HG03196 (cell line): Measurements from ENCODE around the gene ARF1.

Source experiments
- ATAC-seq: cut with Tn5 transposase; IDR thresholded peaks from one replicate; pipeline ENCODE4 v1.9.1; 2021; ENCODE audit not compliant: unreplicated experiment

ARF1 gene

GRCh38 chr1:228117335-228117734 is 34.8 kb downstream of the ARF1 start:
- no peak for ATAC-seq

DNA sequence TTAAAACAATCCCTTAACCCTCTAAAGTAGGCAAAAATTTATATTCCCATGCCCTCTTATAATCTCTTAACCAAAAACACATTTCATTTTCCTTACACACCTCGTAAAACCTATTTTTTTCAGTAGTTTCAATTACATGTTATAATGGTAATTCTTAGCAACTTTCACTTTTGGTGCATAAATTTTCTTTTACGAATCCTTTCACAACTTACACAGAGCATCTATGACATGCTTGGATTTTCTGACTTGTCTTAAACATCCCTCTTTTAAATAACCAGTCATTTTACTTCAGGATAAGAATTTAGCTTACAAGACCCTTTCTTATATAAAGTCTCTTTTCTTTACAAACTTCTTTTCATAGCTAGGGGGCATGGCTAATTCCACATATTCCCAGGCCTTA is 35.5 kb downstream of the ARF1 start:
- no peak for ATAC-seq

- ATAC-seq = no peak
Observed at GRCh38 chr1:228120351-228120750, 37.8 kb downstream of the ARF1 start.

GRCh38 chr1:228120857-228121489 is 38.5 kb downstream of the ARF1 start:
- ATAC-seq = no peak

DNA sequence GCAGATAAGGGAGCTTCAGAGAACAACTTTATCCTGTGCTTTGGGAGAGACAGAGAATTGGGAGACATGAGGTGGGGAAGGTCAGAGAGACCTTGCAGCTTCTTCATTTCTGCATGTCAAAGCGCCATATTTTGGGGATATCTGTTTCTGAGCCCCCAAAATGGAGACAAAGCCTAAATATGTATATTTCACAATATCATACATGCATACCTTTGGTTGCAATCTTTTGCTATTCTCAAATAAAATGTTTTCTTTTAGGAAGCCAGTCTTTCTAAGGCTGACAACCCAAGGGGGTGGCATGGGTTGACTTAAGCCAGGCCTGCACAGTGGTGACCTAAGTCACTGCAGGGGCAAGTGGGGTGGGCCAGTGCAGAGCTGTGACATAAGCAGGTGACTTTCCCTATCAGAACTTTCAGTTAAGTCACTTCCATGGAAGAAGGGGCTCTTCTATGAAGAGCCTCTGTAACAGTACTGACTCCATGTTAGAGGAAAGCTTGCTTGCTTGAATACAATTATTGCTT is 40.5 kb downstream of the ARF1 start:
- ATAC-seq = no peak

- no peak for ATAC-seq
Observed at GRCh38 chr1:228123505-228123904, 41.0 kb downstream of the ARF1 start.

GRCh38 chr1:228125185-228125584 is 42.7 kb downstream of the ARF1 start:
- no peak for ATAC-seq

DNA sequence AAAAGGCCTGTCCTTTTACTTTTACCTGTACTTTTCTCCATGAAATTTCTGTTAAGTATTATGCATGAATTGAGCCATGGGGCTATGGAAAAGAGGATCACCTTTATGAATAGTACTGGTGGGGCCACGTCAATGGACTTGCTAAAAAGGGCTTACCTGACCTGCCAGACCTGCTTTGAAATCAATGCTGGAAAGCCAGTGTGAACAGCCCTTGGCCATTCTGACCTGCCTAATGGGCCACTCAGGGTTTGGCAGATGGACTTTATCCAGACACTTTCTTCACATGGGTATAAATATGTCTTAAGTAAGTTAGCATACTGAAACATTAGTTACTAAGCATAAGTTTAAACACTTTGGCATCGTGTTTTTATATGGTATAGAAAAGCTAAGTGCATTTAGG is 49.3 kb downstream of the ARF1 start:
- ATAC-seq = no peak

GRCh38 chr1:228134591-228134990 is 52.1 kb downstream of the ARF1 start:
- ATAC-seq = no peak

- ATAC-seq = no peak
Observed at GRCh38 chr1:228136901-228137300, 54.4 kb downstream of the ARF1 start.

GRCh38 chr1:228139406-228139930 is 57.0 kb downstream of the ARF1 start:
- no peak for ATAC-seq

DNA sequence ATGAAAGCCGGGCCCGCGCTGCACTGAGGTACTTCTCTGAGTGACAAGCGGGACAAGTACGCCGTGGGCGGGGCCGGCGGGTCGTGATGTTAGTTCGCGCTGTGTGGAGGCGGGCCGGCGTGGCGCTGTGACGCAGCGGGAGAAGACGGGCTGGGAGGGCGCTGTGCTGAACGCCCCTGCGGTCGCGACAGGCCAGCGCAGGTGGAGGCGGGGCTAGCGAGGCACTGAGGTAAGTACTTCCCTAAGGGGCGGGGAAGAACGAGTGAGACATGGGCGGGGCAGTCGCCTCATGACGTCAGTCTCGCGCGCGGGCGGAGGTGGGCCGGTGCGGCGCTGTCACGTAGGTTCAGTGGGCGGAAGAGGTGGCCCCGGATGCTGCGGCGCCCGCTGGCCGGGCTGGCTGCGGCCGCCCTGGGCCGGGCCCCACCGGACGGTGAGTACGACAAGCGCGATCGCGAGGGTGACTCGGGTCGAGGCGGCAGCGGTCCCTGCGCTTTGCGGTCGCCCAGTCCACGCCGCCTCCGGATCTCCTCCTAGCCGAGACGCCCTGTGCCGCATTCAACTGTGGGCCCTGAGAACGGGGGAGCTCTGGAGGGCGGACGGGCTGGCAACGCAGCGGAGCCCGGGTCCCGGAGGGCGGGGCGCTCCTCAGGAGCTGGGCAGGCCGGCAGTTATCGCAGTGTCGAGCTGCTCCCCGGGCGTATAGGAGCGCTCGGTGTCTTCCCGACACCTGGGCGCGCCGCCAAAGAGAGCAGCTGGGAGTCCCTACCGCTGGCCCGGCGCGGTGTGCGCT is 57.6 kb downstream of the ARF1 start, which contains the start of gene GUK1:
Gene GUK1 (plus strand): TSS at position 349 of the 793 bp plus-strand sequence. CDS start 24 bp downstream, at position 373.
- peak; percentile 90 for ATAC-seq

- ATAC-seq = no peak
Observed at GRCh38 chr1:228140724-228141225, 58.3 kb downstream of the ARF1 start.

GRCh38 chr1:228141226-228142044 is 58.9 kb downstream of the ARF1 start:
- no peak for ATAC-seq

DNA sequence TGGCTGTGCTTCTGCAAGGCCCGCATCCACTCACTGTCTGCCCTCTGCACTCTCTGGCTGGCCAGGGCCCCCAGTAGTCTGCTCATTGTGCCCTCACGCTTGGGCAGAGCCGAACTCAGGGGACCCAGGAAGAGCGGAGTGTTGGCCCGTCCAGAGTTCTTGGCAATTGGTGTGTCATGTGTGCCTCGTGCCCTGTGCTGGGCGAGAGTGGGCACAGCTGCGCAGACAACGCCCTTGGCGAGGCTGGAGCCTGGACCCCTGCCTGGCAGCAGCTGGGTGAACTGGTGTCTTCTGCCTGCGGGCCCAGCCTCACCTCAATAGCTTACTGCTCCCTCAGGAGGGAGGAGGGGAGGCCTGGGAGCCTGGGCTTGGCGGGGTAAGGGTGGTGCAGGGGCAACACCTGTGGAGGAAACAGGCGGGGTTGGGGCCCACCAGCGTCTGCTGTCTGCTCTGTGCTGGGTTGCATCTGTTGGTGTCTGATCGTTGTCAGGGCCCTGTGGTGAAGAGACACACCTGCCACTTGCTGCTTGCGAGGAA is 59.7 kb downstream of the ARF1 start:
- ATAC-seq = no peak

DNA sequence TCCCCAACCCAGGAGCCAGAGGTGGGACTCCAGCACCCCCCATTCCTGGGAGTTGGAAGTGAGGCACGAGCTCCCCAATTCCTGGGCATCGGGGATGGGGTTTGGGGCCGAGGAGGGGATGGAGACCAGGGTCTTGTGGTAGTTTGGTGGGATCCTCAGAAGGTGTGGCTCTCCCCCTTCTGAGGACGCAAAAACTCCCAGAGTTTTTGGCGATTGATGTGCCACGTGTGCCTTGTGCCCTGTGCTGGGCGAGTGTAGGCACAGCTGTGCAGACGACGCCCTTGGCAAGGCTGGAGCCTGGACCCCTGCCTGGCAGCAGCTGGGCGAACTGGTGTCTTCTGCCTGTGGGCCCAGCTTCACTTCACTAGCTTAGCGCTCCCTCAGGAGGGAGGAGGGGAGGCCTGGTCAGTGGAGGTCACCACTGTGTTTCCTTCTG is 60.2 kb downstream of the ARF1 start:
- ATAC-seq = no peak

DNA sequence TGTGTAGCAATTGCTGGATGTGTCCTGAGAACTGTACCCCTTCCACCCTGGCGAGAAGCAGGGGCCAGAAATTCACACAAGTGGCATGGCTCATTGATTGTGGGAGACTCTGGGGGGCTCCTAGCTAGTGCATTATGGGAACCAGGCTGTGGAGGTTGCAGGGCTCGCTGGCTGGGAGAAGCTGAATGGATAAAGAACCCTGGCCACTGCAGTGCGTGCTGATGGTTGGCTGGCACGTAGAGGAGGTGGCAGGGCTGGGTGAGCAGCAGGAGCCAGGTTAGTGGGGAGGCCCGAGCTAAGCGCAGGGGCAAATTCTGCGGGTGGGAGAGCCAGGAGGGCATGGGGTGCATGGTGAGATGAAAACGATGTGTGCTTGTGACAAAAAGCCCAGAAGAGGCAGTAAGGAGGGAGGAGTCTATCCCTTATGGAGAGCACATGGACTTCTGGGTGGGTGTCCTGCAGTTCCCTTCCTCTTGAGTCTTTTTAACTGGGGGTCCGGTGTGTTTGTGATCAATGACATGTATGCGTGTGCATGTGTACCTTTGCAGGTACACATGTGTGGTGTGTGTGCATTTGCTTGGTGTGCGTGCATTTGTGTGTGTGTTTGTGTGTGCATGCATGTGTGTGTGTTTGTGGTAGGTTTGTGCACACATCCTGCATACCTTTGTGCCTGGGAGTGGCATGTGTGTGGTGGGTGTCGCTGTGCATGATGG is 61.1 kb downstream of the ARF1 start:
- no peak for ATAC-seq

DNA sequence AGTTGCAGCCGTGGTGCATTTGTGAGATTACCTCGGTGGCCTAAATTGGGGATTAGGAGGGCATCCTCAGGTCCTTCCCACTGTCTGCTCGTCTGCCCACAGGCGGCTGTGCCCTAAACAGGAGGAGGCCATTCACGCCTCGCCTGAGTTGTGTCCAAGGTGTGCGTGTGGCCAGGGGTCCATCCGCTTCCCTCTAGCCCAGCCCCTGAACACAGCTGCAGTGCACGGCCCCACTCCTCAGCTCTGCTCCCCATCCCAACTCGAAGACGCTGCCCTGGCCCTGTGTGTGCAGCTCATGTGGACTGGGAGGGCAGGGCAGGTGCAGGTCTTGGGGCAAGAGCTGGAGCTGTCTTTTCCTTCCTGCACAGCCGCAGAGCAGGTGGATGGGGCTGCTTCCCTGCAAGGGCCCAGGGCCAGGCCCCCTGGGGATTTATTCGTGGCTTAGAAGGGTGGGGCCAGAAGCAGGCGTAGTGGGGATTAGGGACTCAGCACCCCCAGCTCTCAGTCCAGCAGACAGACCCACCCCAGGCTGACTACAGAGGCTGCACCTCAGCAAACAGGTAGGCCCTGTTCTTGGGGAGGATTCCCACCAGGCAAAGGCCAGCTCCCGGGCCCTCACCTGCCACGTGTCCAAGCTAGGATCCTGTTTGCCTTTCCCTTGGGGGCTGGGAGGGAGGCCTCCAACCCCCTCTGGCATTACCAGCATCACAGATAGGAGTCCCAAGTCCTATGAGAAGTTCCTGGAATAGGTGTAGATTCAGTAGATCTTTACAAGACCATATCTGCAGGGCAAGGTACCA is 61.9 kb downstream of the ARF1 start:
- no peak for ATAC-seq

DNA sequence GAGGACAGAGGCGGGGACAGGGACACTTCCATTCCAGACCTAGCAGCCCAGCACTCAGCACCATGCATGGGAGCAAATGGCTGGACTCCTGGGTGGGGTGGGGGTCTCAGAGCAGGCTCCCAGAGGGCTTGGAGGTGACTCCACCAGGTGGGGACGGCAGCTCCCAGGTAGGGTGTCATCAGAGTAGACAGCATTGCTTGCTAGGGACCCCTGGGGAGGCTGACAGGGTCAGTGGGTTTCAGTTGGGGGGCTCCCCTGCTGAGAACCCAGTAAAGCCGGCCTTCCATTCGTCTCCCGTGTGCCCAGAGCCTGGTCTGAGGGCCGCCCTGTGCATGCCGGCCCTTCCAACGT is 62.5 kb downstream of the ARF1 start:
- no peak for ATAC-seq
